HG03095 (cell line): ENCODE data around the gene EFL1.

ENCODE experiments used
- ATAC-seq: cut with Tn5 transposase; IDR thresholded peaks from one replicate; pipeline ENCODE4 v1.9.1; 2021; ENCODE audit warnings: moderate library complexity; ENCODE audit not compliant: unreplicated experiment

Gene EFL1

GRCh38 chr15:82168296-82168695 is 94.2 kb downstream of the EFL1 start:
- ATAC-seq = no peak

- no peak for ATAC-seq
Measured at GRCh38 chr15:82165948-82166376, 96.6 kb downstream of the EFL1 start.

- no peak for ATAC-seq
Measured at GRCh38 chr15:82159922-82160321, 102.6 kb downstream of the EFL1 start.

GRCh38 chr15:82158811-82159210 is 103.7 kb downstream of the EFL1 start:
- ATAC-seq = no peak

- no peak for ATAC-seq
Measured at GRCh38 chr15:82150645-82151044, 111.9 kb downstream of the EFL1 start.

- ATAC-seq = no peak
Measured at GRCh38 chr15:82146990-82147461, 115.5 kb downstream of the EFL1 start.

GRCh38 chr15:82146576-82146975 is 116.0 kb downstream of the EFL1 start:
- ATAC-seq = no peak

GRCh38 chr15:82143390-82144385 is 118.8 kb downstream of the EFL1 start:
- no peak for ATAC-seq

- no peak for ATAC-seq
Measured at GRCh38 chr15:82140886-82141285, 121.6 kb downstream of the EFL1 start.

- no peak for ATAC-seq
Measured at GRCh38 chr15:82139823-82140268, 122.7 kb downstream of the EFL1 start.

GRCh38 chr15:82138306-82138705 is 124.2 kb downstream of the EFL1 start:
- ATAC-seq = no peak

GRCh38 chr15:82137261-82137660 is 125.3 kb downstream of the EFL1 start:
- ATAC-seq = no peak

GRCh38 chr15:82136120-82136519 is 126.4 kb downstream of the EFL1 start:
- ATAC-seq = no peak

- ATAC-seq = no peak
Measured at GRCh38 chr15:82135638-82136037, 126.9 kb downstream of the EFL1 start.

GRCh38 chr15:82134461-82134860 is 128.1 kb downstream of the EFL1 start:
- no peak for ATAC-seq

GRCh38 chr15:82133251-82133650 is 129.3 kb downstream of the EFL1 start:
- no peak for ATAC-seq

- no peak for ATAC-seq
Measured at GRCh38 chr15:82132742-82133141, 129.8 kb downstream of the EFL1 start.

- ATAC-seq = no peak
Measured at GRCh38 chr15:82132096-82132495, 130.4 kb downstream of the EFL1 start.

GRCh38 chr15:82130248-82130647 is 132.3 kb downstream of the EFL1 start:
- ATAC-seq = no peak

GRCh38 chr15:82129761-82130160 is 132.8 kb downstream of the EFL1 start:
- no peak for ATAC-seq

- no peak for ATAC-seq
Measured at GRCh38 chr15:82129149-82129692, 133.3 kb downstream of the EFL1 start.
